H1 (cell line): ENCODE measurements around the gene RBM4. TPM values are rescaled to one million over a fixed set of nuclear protein-coding genes. Genes with fewer than 3 reads are reported as not detected.
A peak's percentile ranks its signal among the peaks of the same experiment; 100 is the strongest.

Source experiments
- CTCF ChIA-PET: fragments of 300-600 bp; sonication (Branson Sonifier 250); formaldehyde crosslinking; loops from one replicate; lab custom pipeline; 2021; ENCODE audit not compliant: partially characterized antibody; lab: Charles Lee
- POLR2A ChIA-PET: fragments of 300-600 bp; sonication (Branson Sonifier 250); formaldehyde crosslinking; loops from one replicate; lab custom pipeline; 2021; ENCODE audit warnings: inconsistent platforms; ENCODE audit not compliant: partially characterized antibody; lab: Charles Lee
- DNase-seq, 2 experiments: peaks; one replicate each; pipeline versions ENCODE4 v3.0.0 to v3.0.0-alpha.2; 2010 to 2022; ENCODE audit warnings: low spot score in 2 of 2, low read depth in 1 of 2, mixed read lengths in 1 of 2
- FAIRE-seq: peaks from 2 replicates; lab custom pipeline; 2011; peaks lifted over from hg19 to GRCh38; lab: Jason Lieb, UNC
- H2AFZ ChIP-seq: 2 replicates; pipeline ENCODE4 v1.8.1; 2012; ENCODE audit warnings: low read length, inconsistent platforms
- H2AK5ac ChIP-seq: 2 replicates; pipeline ENCODE4 v1.6.1; 2013; ENCODE audit warnings: low read depth, low read length
- H2BK120ac ChIP-seq: replicated peaks from 2 replicates; pipeline ENCODE3; 2013; ENCODE audit warnings: low read depth, low read length, inconsistent platforms
- H2BK12ac ChIP-seq: 2 replicates; pipeline ENCODE4 v1.6.1; 2013; ENCODE audit warnings: low read depth, low read length
- H2BK15ac ChIP-seq: 2 replicates; pipeline ENCODE4 v1.6.1; 2013; ENCODE audit warnings: low read length
- H2BK20ac ChIP-seq: 2 replicates; pipeline ENCODE4 v1.6.1; 2013; ENCODE audit warnings: low read length
- H2BK5ac ChIP-seq: 2 replicates; pipeline ENCODE4 v1.6.1; 2013; ENCODE audit warnings: low read depth, low read length
- H3K14ac ChIP-seq: 2 replicates; pipeline ENCODE4 v1.6.1; 2013; ENCODE audit warnings: inconsistent platforms; ENCODE audit not compliant: insufficient read length
- H3K18ac ChIP-seq: 2 replicates; pipeline ENCODE4 v1.6.1; 2013; ENCODE audit warnings: low read length; ENCODE audit errors: extremely low read depth
- H3K23ac ChIP-seq: 2 replicates; pipeline ENCODE4 v1.6.1; 2013; ENCODE audit warnings: inconsistent platforms; ENCODE audit not compliant: insufficient read length
- H3K23me2 ChIP-seq: 2 replicates; pipeline ENCODE4 v1.6.1; 2013; ENCODE audit warnings: low read depth, low read length
- H3K27ac ChIP-seq: 2 replicates; pipeline ENCODE4 v1.6.1; 2011; ENCODE audit warnings: low read depth, low read length, inconsistent platforms
- H3K27me3 ChIP-seq, 4 experiments: replicated peaks in 1 of 4; 1 replicate in 1 of 4; 2 replicates in 3 of 4; pipeline versions ENCODE4 v1.6.1 to v1.8.1; 2011 to 2013; ENCODE audit warnings: low read length in 3 of 4, mild to moderate bottlenecking in 3 of 4, inconsistent platforms in 2 of 4, mixed read lengths in 2 of 4, moderate library complexity in 1 of 4; ENCODE audit not compliant: control insufficient read depth in 3 of 4, insufficient read depth in 3 of 4; ENCODE audit errors: extremely low read depth in 1 of 4
- H3K36me3 ChIP-seq, 4 experiments: 2 replicates each; pipeline versions ENCODE4 v1.6.1 to v1.8.1; 2011 to 2013; ENCODE audit warnings: mild to moderate bottlenecking in 4 of 4, low read length in 3 of 4, moderate library complexity in 2 of 4, control low read depth in 1 of 4, inconsistent platforms in 1 of 4; ENCODE audit not compliant: insufficient read depth in 4 of 4, control insufficient read depth in 2 of 4
- H3K4ac ChIP-seq: replicated peaks from 2 replicates; pipeline ENCODE3; 2013; ENCODE audit warnings: low read length, low read depth, mixed read lengths, inconsistent platforms; ENCODE audit not compliant: insufficient read length
- H3K4me1 ChIP-seq, 4 experiments: replicated peaks in 1 of 4; 1 replicate in 1 of 4; 2 replicates in 3 of 4; pipeline versions ENCODE4 v1.6.1 to v1.8.1; 2011 to 2013; ENCODE audit warnings: low read length in 3 of 4, inconsistent platforms in 2 of 4, mixed read lengths in 1 of 4; ENCODE audit not compliant: insufficient read depth in 4 of 4, control insufficient read depth in 3 of 4
- H3K4me2 ChIP-seq, 2 experiments: 2 replicates each; pipeline versions ENCODE4 v1.6.1 to v1.8.1; 2011 to 2013; ENCODE audit warnings: low read depth in 2 of 2, low read length in 2 of 2, control low read depth in 1 of 2, inconsistent platforms in 1 of 2, mild to moderate bottlenecking in 1 of 2; ENCODE audit not compliant: insufficient read depth in 1 of 2
- H3K4me3 ChIP-seq, 4 experiments: fragments of 200-600, 300-600 bp in 1 of 4; sonication (generic), shearing (Covaris generic), sonication (Bioruptor Twin) in 1 of 4; 2 replicates each; pipeline versions ENCODE4 v1.5.1 to v1.8.1; 2011 to 2016; ENCODE audit warnings: low read length in 4 of 4, low read depth in 3 of 4, control low read depth in 2 of 4, inconsistent platforms in 2 of 4, mild to moderate bottlenecking in 2 of 4, mixed read lengths in 1 of 4, moderate library complexity in 1 of 4; ENCODE audit not compliant: insufficient read depth in 2 of 4; ENCODE audit errors: extremely low read depth in 1 of 4
- H3K56ac ChIP-seq: replicated peaks from 2 replicates; pipeline ENCODE3; 2013; ENCODE audit warnings: low read depth, mild to moderate bottlenecking, mixed read lengths, low read length, inconsistent platforms; ENCODE audit not compliant: insufficient read length
- H3K79me1 ChIP-seq: 2 replicates; pipeline ENCODE4 v1.6.1; 2013; ENCODE audit warnings: low read depth, low read length, control low read depth
- H3K79me2 ChIP-seq, 2 experiments: 2 replicates each; pipeline versions ENCODE4 v1.6.1 to v1.8.1; 2012 to 2013; ENCODE audit warnings: low read length in 2 of 2, mild to moderate bottlenecking in 2 of 2, inconsistent platforms in 1 of 2; ENCODE audit not compliant: insufficient read depth in 2 of 2, control insufficient read depth in 1 of 2
- H3K9ac ChIP-seq, 4 experiments: replicated peaks in 1 of 4; 1 replicate in 1 of 4; 2 replicates in 3 of 4; pipeline versions ENCODE4 v1.6.1 to v1.8.1; 2011 to 2013; ENCODE audit warnings: low read depth in 3 of 4, low read length in 3 of 4, control low read depth in 2 of 4, mild to moderate bottlenecking in 2 of 4, moderate library complexity in 2 of 4, inconsistent platforms in 1 of 4; ENCODE audit errors: extremely low read depth in 1 of 4
- H3K9me3 ChIP-seq, 2 experiments: 2 replicates each; pipeline versions ENCODE4 v1.6.1 to v1.8.1; 2012 to 2013; ENCODE audit warnings: mild to moderate bottlenecking in 2 of 2, moderate library complexity in 2 of 2, control low read depth in 1 of 2, inconsistent platforms in 1 of 2, low read depth in 1 of 2, low read length in 1 of 2, mixed read lengths in 1 of 2; ENCODE audit not compliant: insufficient read depth in 2 of 2
- H4K20me1 ChIP-seq, 2 experiments: replicated peaks in 1 of 2; 2 replicates each; pipeline versions ENCODE3 to v1.8.1; 2011 to 2013; ENCODE audit warnings: inconsistent platforms in 2 of 2, low read length in 2 of 2, mild to moderate bottlenecking in 1 of 2; ENCODE audit not compliant: insufficient read depth in 2 of 2, control insufficient read depth in 1 of 2
- H4K5ac ChIP-seq: 2 replicates; pipeline ENCODE4 v1.6.1; 2013; ENCODE audit warnings: low read length, low read depth, mixed read lengths, inconsistent platforms; ENCODE audit not compliant: insufficient read length
- H4K8ac ChIP-seq: 2 replicates; pipeline ENCODE4 v1.8.0; 2013; ENCODE audit warnings: mild to moderate bottlenecking, moderate library complexity, low read length, inconsistent platforms; ENCODE audit not compliant: insufficient read depth; ENCODE audit errors: extremely low read depth
- H4K91ac ChIP-seq: replicated peaks from 2 replicates; pipeline ENCODE3; 2013; ENCODE audit warnings: low read length, mixed read lengths, inconsistent platforms; ENCODE audit not compliant: insufficient read length
- CBX8 ChIP-seq: fragments of 300-800, 300-1000 bp; sonication (generic); IDR thresholded peaks from 2 replicates; pipeline ENCODE4 v1.7.1; 2016; ENCODE audit warnings: low read depth, low read length, borderline replicate concordance
- CEBPB ChIP-seq: IDR thresholded peaks from 2 replicates; pipeline ENCODE4 v1.6.1; 2012; ENCODE audit warnings: low read depth, low read length
- CHD1 ChIP-seq: IDR thresholded peaks from 2 replicates; pipeline ENCODE4 v1.6.1; 2012; ENCODE audit warnings: low read depth, low read length, improper control_type of control experiment
- CREB1 ChIP-seq: IDR thresholded peaks from 2 replicates; pipeline ENCODE4 v1.6.1; 2012; ENCODE audit warnings: inconsistent platforms
- GABPA ChIP-seq: IDR thresholded peaks from 2 replicates; pipeline ENCODE4 v1.6.1; 2011; ENCODE audit warnings: mild to moderate bottlenecking, low read length, moderate library complexity, borderline replicate concordance; ENCODE audit not compliant: insufficient read depth
- KDM1A ChIP-seq: fragments of 200-600, 300-600 bp; sonication (generic); IDR thresholded peaks from 2 replicates; pipeline ENCODE4 v1.7.1; 2016; ENCODE audit warnings: mild to moderate bottlenecking, low read length, borderline replicate concordance
- MAX ChIP-seq: IDR thresholded peaks from 2 replicates; pipeline ENCODE4 v1.6.1; 2012; ENCODE audit warnings: inconsistent platforms
- NANOG ChIP-seq: IDR thresholded peaks from 2 replicates; pipeline ENCODE4 v1.6.1; 2011; ENCODE audit warnings: low read length, low read depth, mild to moderate bottlenecking, inconsistent platforms; ENCODE audit not compliant: insufficient read depth, poor library complexity, severe bottlenecking
- PHF8 ChIP-seq: fragments of 200-600 bp; sonication (generic); conservative IDR thresholded peaks from 2 replicates; pipeline ENCODE4 v1.7.1; 2012; ENCODE audit warnings: low read depth, mild to moderate bottlenecking, inconsistent platforms, low read length, moderate library complexity
- RBBP5 ChIP-seq: IDR thresholded peaks from 2 replicates; pipeline ENCODE4 v1.7.1; 2012; ENCODE audit warnings: low read depth, mild to moderate bottlenecking, inconsistent platforms, low read length, moderate library complexity, borderline replicate concordance
- RFX5 ChIP-seq: IDR thresholded peaks from 2 replicates; pipeline ENCODE4 v1.6.1; 2011; ENCODE audit warnings: low read depth, low read length, improper control_type of control experiment, borderline replicate concordance
- SIX5 ChIP-seq: IDR thresholded peaks from 2 replicates; pipeline ENCODE4 v1.6.1; 2011; ENCODE audit warnings: mild to moderate bottlenecking, low read depth, low read length
- SP2 ChIP-seq: IDR thresholded peaks from 2 replicates; pipeline ENCODE4 v1.6.1; 2012; ENCODE audit warnings: mild to moderate bottlenecking, low read length, inconsistent platforms
- YY1 ChIP-seq: IDR thresholded peaks from 2 replicates; pipeline ENCODE4 v1.6.1; 2011; ENCODE audit warnings: low read depth, mild to moderate bottlenecking, low read length
- WGBS, 2 experiments: shearing (Covaris generic) in 1 of 2; methylation state at CpG; one replicate each; pipeline versions ENCODE4 v1.1.6 to v1.1.7; 2013 to 2015; ENCODE audit warnings: low lambda C conversion rate in 2 of 2, mixed read lengths in 2 of 2, inconsistent platforms in 1 of 2, low coverage in 1 of 2, missing lambda C conversion rate in 1 of 2; ENCODE audit not compliant: insufficient replicate concordance in 2 of 2, insufficient coverage in 1 of 2, insufficient read length in 1 of 2; ENCODE audit errors: extremely low coverage in 1 of 2, missing lambda C conversion rate in 1 of 2; 5-methylcytosine and 5-hydroxymethylcytosine counted together
- polyA plus RNA-seq, 7 experiments: library from polyadenylated mRNA; depleted of rRNA in 3 of 7; stranded (reverse) in 5 of 7; unstranded in 2 of 7; fragments of >200 nt in 5 of 7; fragments of 200-250 nt in 2 of 7; gene quantifications; 1 replicate in 5 of 7; 2 replicates in 1 of 7; 4 replicates in 1 of 7; pipeline versions ENCODE4 v1.2.1 to v1.2.3, GENCODE V29; 2011 to 2013; ENCODE audit warnings: missing spikeins in 2 of 7, mixed read lengths in 2 of 7
- total RNA-seq: library from RNA; stranded (reverse); fragmentation: NEBNext Ultra II Directional; extraction: Animal tissue kit (Norgen Biotek cat#: 25700); gene quantifications from 2 replicates; pipeline ENCODE4 v1.2.1, GENCODE V29; 2021

Gene RBM4
- total and polyA plus RNA-seq, 2 of the 8 experiments (the other 6 are each of a cell fraction or from before 2014, with no cell fraction given): 192 to 330 TPM

GRCh38 chr11:66694732-66695207 lies 56.3 kb downstream of the RBM4 start:
- CTCF ChIA-PET: interaction anchor here (0.7 to 7.5 kb wide), 19 partner anchors 9 to 287 kb away, joined by 3 to 90 read pairs (median 4); partner anchors contain the start of gene RBM4B
- peaks cover 34 to 66% (median 58%) of the 10 kb centered on the region in 4 experiments for H3K36me3 ChIP-seq
- no peaks in the 10 kb centered on the region for H3K23me2 ChIP-seq
- no peak overlapping the region for H2BK20ac ChIP-seq
- H2AFZ ChIP-seq: no peak overlapping the region
- H3K27me3 ChIP-seq: no peaks in the 10 kb centered on the region
- no peaks in the 10 kb centered on the region for H3K79me1 ChIP-seq
- H4K20me1 ChIP-seq: peaks cover 0 to 4% of the 10 kb centered on the region in 2 experiments
- 0 out of 2 replicates have a peak overlapping the region, but pooled peaks have one; percentile 30 for H3K27ac ChIP-seq
- H3K79me2 ChIP-seq: no peaks in the 10 kb centered on the region
- no peak overlapping the region for H2BK15ac ChIP-seq
- no peak overlapping the region for H3K4ac ChIP-seq
- no peak overlapping the region for H3K9ac ChIP-seq
- 53% methylated on average over 6 of the region's 6 CpGs; no CpG with 5 or more reads in 1 of the 2 experiments for WGBS, 2 experiments
- H3K23ac ChIP-seq: no peak overlapping the region
- H3K9me3 ChIP-seq: no peaks in the 10 kb centered on the region
- H2BK12ac ChIP-seq: no peak overlapping the region
- H2BK5ac ChIP-seq: no peak overlapping the region
- H4K5ac ChIP-seq: no peak overlapping the region
- peak; percentile 87 to 95 for DNase-seq
- no peak overlapping the region for H4K8ac ChIP-seq
- no peak overlapping the region for H3K18ac ChIP-seq
- no peak overlapping the region for H2BK120ac ChIP-seq
- no peak overlapping the region for H3K4me3 ChIP-seq
- peak; percentile 94 for FAIRE-seq
- no peak overlapping the region for H3K56ac ChIP-seq
- POLR2A ChIA-PET: interaction anchor here (1.0 to 1.7 kb wide), 2 partner anchors 17 to 78 kb away, joined by 4 read pairs; partner anchors contain the start of genes RBM14 and RBM4B
- no peak overlapping the region for H3K14ac ChIP-seq
- no peak overlapping the region for H4K91ac ChIP-seq
- no peak overlapping the region for H2AK5ac ChIP-seq
- peaks cover 0 to 3% (median 1%) of the 10 kb centered on the region in 4 experiments; a peak in 2 of 7 replicates for H3K4me1 ChIP-seq
- H3K4me2 ChIP-seq: no peak overlapping the region
- TF ChIP-seq KDM1A (no peak), RFX5 (no peak), GABPA (peak; percentile 71; the same call in 1 of the 2 replicates), MAX (no peak), SIX5 (no peak), RBBP5 (no peak), SP2 (no peak), PHF8 (no peak), YY1 (0 out of 2 replicates have a peak, but pooled peaks have one; percentile 52), CHD1 (no peak), CBX8 (no peak), NANOG (no peak), CREB1 (peak; percentile 39), CEBPB (no peak)
